ENCODE measurements around the gene B3GALT2.

GRCh38 chr1:193185901-193186731 is at the start of gene B3GALT2:
- TF ChIP-seq CTCF (IDR thresholded peaks at IDR 0.05) (no peak), USF1 (CRISPR knock-in tag; IDR thresholded peaks at IDR 0.05) (no peak), AFF4 (CRISPR knock-in tag; IDR thresholded peaks at IDR 0.05; ENCODE audit: borderline replicate concordance) (no peak), ATF2 (CRISPR knock-in tag; IDR thresholded peaks at IDR 0.05; ENCODE audit: borderline replicate concordance, low read depth) (no peak), USF2 (CRISPR knock-in tag; IDR thresholded peaks at IDR 0.05) (no peak), ESRRA (CRISPR knock-in tag; IDR thresholded peaks at IDR 0.05; ENCODE audit: borderline replicate concordance) (no peak)
